Measurements from ENCODE around the gene IFRD2.
"Not testable (repeated sequence)": the region's sequence is repeated elsewhere in the genome, so short reads cannot be mapped to it uniquely, and the experiment has no call there.

The IFRD2 gene

GRCh38 chr3:50268276-50268675 is 24.0 kb downstream of the IFRD2 start:
- no peak for DNase-seq (ENCODE audit: low read depth)

- DNase-seq (ENCODE audit: low read depth) = no peak
These were observed 24.8 kb downstream of the IFRD2 start for GRCh38 chr3:50267280-50267913.

- DNase-seq (ENCODE audit: low read depth) = no peak
These were observed 25.4 kb downstream of the IFRD2 start for GRCh38 chr3:50266836-50267235.

- DNase-seq (ENCODE audit: low read depth) = no peak
These were observed 26.2 kb downstream of the IFRD2 start for GRCh38 chr3:50266017-50266416.

GRCh38 chr3:50265571-50265970 is 26.7 kb downstream of the IFRD2 start:
- no peak for DNase-seq (ENCODE audit: low read depth)

GRCh38 chr3:50264964-50265485 is 27.2 kb downstream of the IFRD2 start:
- DNase-seq (ENCODE audit: low read depth) = no peak

- peak; percentile 80 for DNase-seq (ENCODE audit: low read depth)
These were observed 27.8 kb downstream of the IFRD2 start for GRCh38 chr3:50264383-50264963.

- DNase-seq (ENCODE audit: low read depth) = no peak
These were observed 28.5 kb downstream of the IFRD2 start for GRCh38 chr3:50263478-50264382.

GRCh38 chr3:50262778-50263177 is 29.5 kb downstream of the IFRD2 start:
- DNase-seq (ENCODE audit: low read depth) = no peak

- DNase-seq (ENCODE audit: low read depth) = not testable (repeated sequence)
These were observed 30.0 kb downstream of the IFRD2 start for GRCh38 chr3:50262200-50262599.

GRCh38 chr3:50261505-50261904 is 30.7 kb downstream of the IFRD2 start:
- no peak for DNase-seq (ENCODE audit: low read depth)

- no peak for DNase-seq (ENCODE audit: low read depth)
These were observed 31.2 kb downstream of the IFRD2 start for GRCh38 chr3:50260942-50261441.

GRCh38 chr3:50260027-50260941 is 31.9 kb downstream of the IFRD2 start:
- no peak for DNase-seq (ENCODE audit: low read depth)

GRCh38 chr3:50259432-50260026 is 32.7 kb downstream of the IFRD2 start:
- no peak for DNase-seq (ENCODE audit: low read depth)

- DNase-seq (ENCODE audit: low read depth) = no peak
These were observed 33.2 kb downstream of the IFRD2 start for GRCh38 chr3:50258979-50259378.

GRCh38 chr3:50258029-50258680 is 34.1 kb downstream of the IFRD2 start:
- no peak for DNase-seq (ENCODE audit: low read depth)

- DNase-seq (ENCODE audit: low read depth) = no peak
These were observed 35.0 kb downstream of the IFRD2 start for GRCh38 chr3:50256978-50257890.

- no peak for DNase-seq (ENCODE audit: low read depth)
These were observed 37.0 kb downstream of the IFRD2 start for GRCh38 chr3:50255251-50255615.

- no peak for DNase-seq (ENCODE audit: low read depth)
These were observed 37.5 kb downstream of the IFRD2 start for GRCh38 chr3:50254577-50255250.
